ENCODE measurements around the gene SIN3A. TPM values are rescaled to one million over a fixed set of nuclear protein-coding genes. Genes with fewer than 3 reads are reported as not detected.

The SIN3A gene
- total RNA-seq, 1 experiment from 2014 or later, result 74.7 TPM

DNA sequence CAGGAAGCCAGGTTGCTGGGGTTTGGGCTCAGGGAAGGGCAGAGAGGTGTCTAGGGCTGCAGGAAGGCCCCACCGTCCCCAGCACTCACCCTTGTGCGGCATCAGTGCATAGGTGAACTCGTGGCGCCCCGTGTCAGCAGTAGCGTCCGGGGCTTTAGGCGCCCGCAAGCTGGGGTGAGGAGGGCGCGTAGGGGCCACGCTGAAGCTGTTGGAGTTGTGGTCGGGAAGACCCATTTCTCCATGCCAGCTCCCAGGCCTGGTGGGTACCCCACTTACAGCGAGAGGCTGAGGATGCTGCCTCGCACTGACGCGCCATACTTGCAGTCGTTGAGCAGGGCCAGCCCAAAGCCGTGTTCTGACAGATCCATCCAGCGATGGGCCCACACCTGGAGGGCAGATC, 95.0 kb downstream of the SIN3A start:
- H3K27ac ChIP-seq (ENCODE audit: low read depth, low read length, poor library complexity, severe bottlenecking), result no peak overlapping the region
- no peaks in the 10 kb centered on the region for H3K4me1 ChIP-seq (ENCODE audit: insufficient read depth, low read length, poor library complexity, severe bottlenecking)
- TF ChIP-seq, protein P1, sequence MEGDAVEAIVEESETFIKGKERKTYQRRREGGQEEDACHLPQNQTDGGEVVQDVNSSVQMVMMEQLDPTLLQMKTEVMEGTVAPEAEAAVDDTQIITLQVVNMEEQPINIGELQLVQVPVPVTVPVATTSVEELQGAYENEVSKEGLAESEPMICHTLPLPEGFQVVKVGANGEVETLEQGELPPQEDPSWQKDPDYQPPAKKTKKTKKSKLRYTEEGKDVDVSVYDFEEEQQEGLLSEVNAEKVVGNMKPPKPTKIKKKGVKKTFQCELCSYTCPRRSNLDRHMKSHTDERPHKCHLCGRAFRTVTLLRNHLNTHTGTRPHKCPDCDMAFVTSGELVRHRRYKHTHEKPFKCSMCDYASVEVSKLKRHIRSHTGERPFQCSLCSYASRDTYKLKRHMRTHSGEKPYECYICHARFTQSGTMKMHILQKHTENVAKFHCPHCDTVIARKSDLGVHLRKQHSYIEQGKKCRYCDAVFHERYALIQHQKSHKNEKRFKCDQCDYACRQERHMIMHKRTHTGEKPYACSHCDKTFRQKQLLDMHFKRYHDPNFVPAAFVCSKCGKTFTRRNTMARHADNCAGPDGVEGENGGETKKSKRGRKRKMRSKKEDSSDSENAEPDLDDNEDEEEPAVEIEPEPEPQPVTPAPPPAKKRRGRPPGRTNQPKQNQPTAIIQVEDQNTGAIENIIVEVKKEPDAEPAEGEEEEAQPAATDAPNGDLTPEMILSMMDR (conservative IDR thresholded peaks at IDR 0.05; ENCODE audit: low read depth, low read length), result no peak
- TF ChIP-seq EZH2 (IDR thresholded peaks at IDR 0.05; ENCODE audit: borderline replicate concordance, low read depth, low read length, poor library complexity, severe bottlenecking), result no peak
- BruUV-seq (replicated peaks), result no TSS peak
- peaks cover 11% of the 10 kb centered on the region for H3K36me3 ChIP-seq (ENCODE audit: insufficient read depth, low read length, poor library complexity, severe bottlenecking)
- H3K9me3 ChIP-seq (ENCODE audit: low read depth, low read length, poor library complexity, severe bottlenecking), result no peaks in the 10 kb centered on the region
- H3K4me3 ChIP-seq (ENCODE audit: low read depth, low read length, poor library complexity, severe bottlenecking), result no peak overlapping the region
- CTCF ChIA-PET, result no interaction called here
- no peaks in the 10 kb centered on the region for H3K27me3 ChIP-seq (replicated peaks; ENCODE audit: insufficient read depth, low read depth, low read length, poor library complexity)
- intact Hi-C loops (cut with micrococcal nuclease; ENCODE audit: unreplicated experiment), result no loop called here
- DNase-seq (ENCODE audit: low spot score), result no peak
- POLR2A ChIA-PET (ENCODE audit: low non-redundant PET), result no interaction called here

DNA sequence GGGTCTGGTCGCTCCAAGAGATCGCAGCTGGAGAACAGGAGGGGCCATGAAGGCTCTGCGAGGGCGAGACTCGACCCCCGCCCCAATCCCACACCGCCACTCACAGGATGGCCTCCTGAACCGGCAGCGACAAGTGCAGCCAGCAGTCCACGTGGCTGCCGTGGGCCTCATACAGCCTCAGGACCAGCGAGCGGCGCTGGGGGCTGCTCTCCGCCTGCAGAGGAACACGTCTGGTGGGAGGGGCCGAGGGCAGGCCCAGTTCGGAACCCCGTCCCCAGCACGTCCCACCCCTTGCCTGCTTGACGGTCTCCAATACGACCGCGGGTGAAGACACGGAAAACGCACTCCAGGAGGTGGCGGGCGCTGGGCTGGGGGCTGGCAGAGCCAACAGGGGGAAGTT, 95.5 kb downstream of the SIN3A start:
- Histone ChIP-seq H3K36me3 (ENCODE audit: insufficient read depth, low read length, poor library complexity, severe bottlenecking) (peaks cover 9% of the 10 kb centered on the region), H3K9me3 (ENCODE audit: low read depth, low read length, poor library complexity, severe bottlenecking) (no peaks in the 10 kb centered on the region), H3K4me3 (ENCODE audit: low read depth, low read length, poor library complexity, severe bottlenecking) (no peak overlapping the region), H3K27ac (ENCODE audit: low read depth, low read length, poor library complexity, severe bottlenecking) (no peak overlapping the region), H3K27me3 (replicated peaks; ENCODE audit: insufficient read depth, low read depth, low read length, poor library complexity) (no peaks in the 10 kb centered on the region), H3K4me1 (ENCODE audit: insufficient read depth, low read length, poor library complexity, severe bottlenecking) (no peaks in the 10 kb centered on the region)
- TF ChIP-seq, protein P1 (conservative IDR thresholded peaks at IDR 0.05; ENCODE audit: low read depth, low read length), result no peak
- no peak for TF ChIP-seq EZH2 (IDR thresholded peaks at IDR 0.05; ENCODE audit: borderline replicate concordance, low read depth, low read length, poor library complexity, severe bottlenecking)
- ChIA-PET CTCF (no interaction called here), POLR2A (ENCODE audit: low non-redundant PET) (no interaction called here)
- no TSS peak for BruUV-seq (replicated peaks)
- no peak for DNase-seq (ENCODE audit: low spot score)
- intact Hi-C loops (cut with micrococcal nuclease; ENCODE audit: unreplicated experiment), result no loop called here

DNA sequence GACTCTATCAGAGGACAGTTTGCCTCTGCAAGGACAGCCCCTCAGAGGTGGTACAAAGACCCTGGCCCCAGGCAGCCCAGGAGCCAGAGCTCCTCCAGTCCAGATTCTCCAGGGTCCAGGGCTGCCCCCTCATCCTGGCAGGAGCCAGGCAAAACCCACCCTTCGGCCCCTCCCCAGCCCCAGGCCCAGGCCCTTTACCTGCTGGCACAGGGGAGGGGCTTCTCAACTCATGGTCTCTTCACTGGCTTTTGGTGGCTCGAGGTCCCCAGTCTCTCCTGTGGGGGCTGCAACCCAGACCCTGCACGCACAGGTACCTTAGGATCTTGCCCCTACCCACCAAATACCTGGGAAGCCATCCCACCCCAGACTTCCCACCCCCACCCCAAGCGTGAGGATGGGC, 96.1 kb downstream of the SIN3A start:
- POLR2A ChIA-PET (ENCODE audit: low non-redundant PET), result no interaction called here
- no peak overlapping the region for H3K4me3 ChIP-seq (ENCODE audit: low read depth, low read length, poor library complexity, severe bottlenecking)
- H3K27ac ChIP-seq (ENCODE audit: low read depth, low read length, poor library complexity, severe bottlenecking), result no peak overlapping the region
- BruUV-seq (replicated peaks), result no TSS peak
- no peaks in the 10 kb centered on the region for H3K9me3 ChIP-seq (ENCODE audit: low read depth, low read length, poor library complexity, severe bottlenecking)
- intact Hi-C loops (cut with micrococcal nuclease; ENCODE audit: unreplicated experiment), result no loop called here
- no peaks in the 10 kb centered on the region for H3K27me3 ChIP-seq (replicated peaks; ENCODE audit: insufficient read depth, low read depth, low read length, poor library complexity)
- no peak for DNase-seq (ENCODE audit: low spot score)
- TF ChIP-seq, protein P1 (conservative IDR thresholded peaks at IDR 0.05; ENCODE audit: low read depth, low read length), result no peak
- TF ChIP-seq EZH2 (IDR thresholded peaks at IDR 0.05; ENCODE audit: borderline replicate concordance, low read depth, low read length, poor library complexity, severe bottlenecking), result no peak
- CTCF ChIA-PET, result no interaction called here
- peaks cover 9% of the 10 kb centered on the region for H3K36me3 ChIP-seq (ENCODE audit: insufficient read depth, low read length, poor library complexity, severe bottlenecking)
- no peaks in the 10 kb centered on the region for H3K4me1 ChIP-seq (ENCODE audit: insufficient read depth, low read length, poor library complexity, severe bottlenecking)
